GM12878 (cell line): ENCODE measurements around the gene MOBP. TPM values are rescaled to one million over a fixed set of nuclear protein-coding genes. Genes with fewer than 3 reads are reported as not detected.

Source experiments
- ATAC-seq: fragments of 200-7000 bp; cut with Tn5 transposase; 3 replicates; pipeline ENCODE4 v1.9.1; 2020; ENCODE audit warnings: mild to moderate bottlenecking, moderate library complexity
- BruUV-seq: library from RNA; stranded (reverse); fragments of 400-500 nt; replicated peaks from 2 replicates; lab custom pipeline; 2021; lab: Mats Ljungman, UMichigan
- CTCF ChIA-PET: fragments of 300-600 bp; sonication (Branson Sonifier 250); formaldehyde crosslinking; extraction: SDS; loops from one replicate; lab custom pipeline; 2021; ENCODE audit warnings: inconsistent platforms; lab: Yijun Ruan, JAX
- POLR2A ChIA-PET: fragments of 350-600 bp; formaldehyde crosslinking; extraction: SDS; loops from one replicate; lab custom pipeline; 2021; ENCODE audit warnings: inconsistent platforms; lab: Charles Lee
- RAD21 ChIA-PET: fragments of 300-600 bp; sonication (Branson Sonifier 250); formaldehyde crosslinking; loops from one replicate; lab custom pipeline; 2023; ENCODE audit warnings: antibody characterized with exemption; ENCODE audit not compliant: unreplicated experiment; lab: Charles Lee
- SMC1A ChIA-PET: fragments of 300-600 bp; sonication (Branson Sonifier 250); formaldehyde crosslinking; loops from one replicate; lab custom pipeline; 2023; ENCODE audit not compliant: unreplicated experiment, uncharacterized antibody; lab: Charles Lee
- DNase-seq: peaks from one replicate; pipeline ENCODE4 v3.0.0-alpha.2; 2011; ENCODE audit warnings: low read depth, low spot score
- FAIRE-seq: peaks from 3 replicates; lab custom pipeline; 2011; peaks lifted over from hg19 to GRCh38; lab: Jason Lieb, UNC
- H2AFZ ChIP-seq: 2 replicates; pipeline ENCODE4 v1.6.0; 2011; ENCODE audit warnings: low read depth, low read length, control low read depth; ENCODE audit not compliant: control insufficient read depth
- H3K27ac ChIP-seq: 2 replicates; pipeline ENCODE4 v1.5.1; 2011; ENCODE audit warnings: control low read depth; ENCODE audit not compliant: control insufficient read depth, insufficient read depth
- H3K27me3 ChIP-seq, 2 experiments: replicated peaks in 1 of 2; 2 replicates each; pipeline versions ENCODE4 v1.6.0 to v1.6.1; 2011; ENCODE audit warnings: low read length in 1 of 2; ENCODE audit not compliant: control insufficient read depth in 2 of 2, insufficient read depth in 2 of 2
- H3K36me3 ChIP-seq, 2 experiments: 2 replicates each; pipeline ENCODE4 v1.5.1; 2011; ENCODE audit warnings: low read length in 1 of 2; ENCODE audit not compliant: control insufficient read depth in 2 of 2, insufficient read depth in 2 of 2
- H3K4me1 ChIP-seq: 2 replicates; pipeline ENCODE4 v1.6.1; 2011; ENCODE audit warnings: mild to moderate bottlenecking, low read length, moderate library complexity, mixed read lengths; ENCODE audit not compliant: control insufficient read depth, insufficient read depth
- H3K4me2 ChIP-seq: 2 replicates; pipeline ENCODE4 v1.6.0; 2011; ENCODE audit warnings: control low read depth; ENCODE audit not compliant: control insufficient read depth, insufficient read depth
- H3K4me3 ChIP-seq: fragments of 200-600 bp; sonication (generic); 2 replicates; pipeline ENCODE4 v1.5.1; 2016
- H3K79me2 ChIP-seq: 2 replicates; pipeline ENCODE4 v1.6.0; 2011; ENCODE audit warnings: low read length; ENCODE audit not compliant: control insufficient read depth, insufficient read depth
- H3K9ac ChIP-seq: 2 replicates; pipeline ENCODE4 v1.8.0; 2011; ENCODE audit warnings: low read length, control low read depth, mixed read lengths; ENCODE audit not compliant: control insufficient read depth, insufficient read depth
- H3K9me3 ChIP-seq: replicated peaks from 3 replicates; pipeline ENCODE4 v1.5.1; 2011; ENCODE audit warnings: mild to moderate bottlenecking, low read length; ENCODE audit not compliant: control insufficient read depth, insufficient read depth
- H4K20me1 ChIP-seq: 2 replicates; pipeline ENCODE4 v1.6.0; 2011; ENCODE audit not compliant: control insufficient read depth, insufficient read depth
- EED ChIP-seq: sonication (generic); IDR thresholded peaks from 2 replicates; pipeline ENCODE4 v1.6.1; 2016; ENCODE audit warnings: antibody characterized with exemption, low read depth
- ELK1 ChIP-seq: IDR thresholded peaks from 2 replicates; pipeline ENCODE4 v1.6.1; 2012; ENCODE audit warnings: low read depth, low read length, improper control_type of control experiment
- FOS ChIP-seq: IDR thresholded peaks from 3 replicates; pipeline ENCODE4 v1.6.1; 2011; ENCODE audit warnings: borderline replicate concordance; ENCODE audit not compliant: insufficient read length; ENCODE audit errors: extremely low read depth
- HCFC1 ChIP-seq: fragments of 150-350 bp; IDR thresholded peaks from 2 replicates; pipeline ENCODE4 v1.6.1; 2014; ENCODE audit warnings: low read length
- HDGF ChIP-seq: fragments of 450-650 bp; IDR thresholded peaks from 2 replicates; pipeline ENCODE4 v1.6.1; 2016; ENCODE audit warnings: antibody characterized with exemption
- JUND ChIP-seq: IDR thresholded peaks from 2 replicates; pipeline ENCODE4 v1.6.1; 2012; ENCODE audit warnings: low read depth, mild to moderate bottlenecking, low read length, improper control_type of control experiment, moderate library complexity
- MLLT1 ChIP-seq: fragments of 450-650 bp; IDR thresholded peaks from 2 replicates; pipeline ENCODE4 v1.6.1; 2016; ENCODE audit warnings: mild to moderate bottlenecking
- NBN ChIP-seq: fragments of 450-650 bp; IDR thresholded peaks from 2 replicates; pipeline ENCODE4 v1.6.1; 2016
- NKRF ChIP-seq: fragments of 450-650 bp; conservative IDR thresholded peaks from 2 replicates; pipeline ENCODE4 v1.6.1; 2017; ENCODE audit warnings: mild to moderate bottlenecking, moderate library complexity
- PKNOX1 ChIP-seq: fragments of 450-650 bp; IDR thresholded peaks from 2 replicates; pipeline ENCODE4 v1.6.1; 2016; ENCODE audit warnings: mild to moderate bottlenecking
- RB1 ChIP-seq: fragments of 450-650 bp; formaldehyde crosslinking; IDR thresholded peaks from 2 replicates; pipeline ENCODE4 v1.6.1; 2017; ENCODE audit warnings: mild to moderate bottlenecking, borderline replicate concordance
- RFX5 ChIP-seq: IDR thresholded peaks from 2 replicates; pipeline ENCODE4 v1.6.1; 2011; ENCODE audit warnings: low read depth, low read length, improper control_type of control experiment
- ZBTB33 ChIP-seq: fragments of 450-650 bp; IDR thresholded peaks from 2 replicates; pipeline ENCODE4 v1.6.1; 2017; ENCODE audit warnings: mild to moderate bottlenecking
- WGBS: methylation state at CpG from one replicate; pipeline ENCODE4 v1.1.6; 2016; ENCODE audit warnings: low lambda C conversion rate; ENCODE audit not compliant: insufficient replicate concordance, insufficient coverage; ENCODE audit errors: missing lambda C conversion rate; 5-methylcytosine and 5-hydroxymethylcytosine counted together
- in situ Hi-C: fragments of 300-500 bp; cut with MboI; formaldehyde crosslinking; loops from 9 replicates; pipeline ENCODE4 v1.14.3; 2018; ENCODE audit warnings: mixed read lengths
- intact Hi-C: fragments of 100-400 bp; cut with micrococcal nuclease; formaldehyde crosslinking; loops from one replicate; pipeline ENCODE4 v1.14.2; 2022; ENCODE audit not compliant: unreplicated experiment
- polyA plus RNA-seq, 11 experiments: library from polyadenylated mRNA; depleted of rRNA in 4 of 11; unstranded in 6 of 11; stranded (reverse) in 5 of 11; fragments of >200 nt; fragmentation: Nextera tagmentation in 4 of 11; fragmentation: Illumina TruSeq in 1 of 11; extraction: Ambion mirVana in 4 of 11; extraction: Trizol in 1 of 11; gene quantifications; 1 replicate in 1 of 11; 2 replicates in 10 of 11; pipeline versions ENCODE4 v1.2.1 to v1.2.3, GENCODE V29; 2011 to 2016; ENCODE audit warnings: inconsistent platforms in 2 of 11, missing spikeins in 2 of 11, low read depth in 1 of 11
- total RNA-seq, 4 experiments: library from RNA; depleted of rRNA in 3 of 4; stranded (reverse); fragments of >200 nt in 3 of 4; fragmentation: Illumina TruSeq in 1 of 4; extraction: Trizol in 1 of 4; gene quantifications; 2 replicates each; pipeline versions ENCODE4 v1.2.1 to v1.2.3, GENCODE V29; 2013 to 2021

MOBP gene
- total and polyA plus RNA-seq, 10 of the 15 experiments (the other 5 are each of a cell fraction or from before 2014, with no cell fraction given): 0.04 to 0.09 (median 0.08) TPM; not detected in 5

- TF ChIP-seq PKNOX1: no peak
- no peak for TF ChIP-seq ELK1
- no peak for TF ChIP-seq NKRF
- TF ChIP-seq RB1: no peak
- TF ChIP-seq HDGF: no peak
- TF ChIP-seq NBN: no peak
- TF ChIP-seq RFX5: no peak
- no peak for TF ChIP-seq JUND
- TF ChIP-seq EED: no peak
- TF ChIP-seq FOS: no peak
- no peak for TF ChIP-seq ZBTB33
- TF ChIP-seq HCFC1: no peak
- TF ChIP-seq MLLT1: no peak
- ChIA-PET RAD21 (no interaction called here), SMC1A (interaction anchor here (0.8 kb wide), 1 partner anchor 13 kb away, joined by 3 read pairs; no protein-coding TSS in a partner anchor), CTCF (no interaction called here), POLR2A (no interaction called here)
- BruUV-seq: no TSS peak
- DNase-seq (no peak), ATAC-seq (no peak), FAIRE-seq (no peak)
- no peaks in the 10 kb centered on the region; a peak in 1 of 4 replicates for H3K36me3 ChIP-seq
- no peak overlapping the region for H2AFZ ChIP-seq
- H3K4me2 ChIP-seq: no peak overlapping the region
- H3K27ac ChIP-seq: no peak overlapping the region
- intact Hi-C loops: no loop called here
- no peaks in the 10 kb centered on the region for H3K4me1 ChIP-seq
- no peaks in the 10 kb centered on the region for H3K79me2 ChIP-seq
- in situ Hi-C loops: no loop called here
- H3K4me3 ChIP-seq: no peak overlapping the region
- H3K9ac ChIP-seq: no peak overlapping the region
- no peaks in the 10 kb centered on the region for H3K27me3 ChIP-seq
- no peaks in the 10 kb centered on the region for H3K9me3 ChIP-seq
- WGBS: 0% methylated on average over 1 of the region's 1 CpG
- H4K20me1 ChIP-seq: no peaks in the 10 kb centered on the region
These were observed 41.2 kb upstream of the MOBP start for GRCh38 chr3:39426312-39426711.
